WTC11 (cell line): ENCODE results near the gene GNG14. TPM values are rescaled to one million over a fixed set of nuclear protein-coding genes. Genes with fewer than 3 reads are reported as not detected.

ENCODE experiments used
- ATAC-seq: fragments of 200-7000 bp; cut with Tn5 transposase; 2 replicates; pipeline ENCODE4 v1.10.0; 2021; ENCODE audit warnings: mild to moderate bottlenecking, moderate library complexity
- Bru-seq: library from RNA; stranded (reverse); fragments of 400-500 nt; gene quantifications from one replicate; lab custom pipeline; 2021; lab: Mats Ljungman, UMichigan
- CTCF ChIA-PET: fragments of 300-600 bp; sonication (Branson Sonifier 250); formaldehyde crosslinking; loops from one replicate; lab custom pipeline; 2021; ENCODE audit warnings: antibody characterized with exemption; lab: Charles Lee
- POLR2A ChIA-PET: fragments of 350-600 bp; sonication (Branson Sonifier 250); formaldehyde crosslinking; loops from one replicate; lab custom pipeline; 2021; ENCODE audit warnings: antibody characterized with exemption; lab: Charles Lee
- DNase-seq: peaks from one replicate; pipeline ENCODE4 v3.0.0; 2021; ENCODE audit warnings: low spot score
- H3K27ac Mint-ChIP-seq: 2 replicates; pipeline ENCODE4 v1.8.0; 2021; ENCODE audit warnings: mixed read lengths
- H3K27me3 Mint-ChIP-seq: 2 replicates; pipeline ENCODE4 v1.8.0; 2021; ENCODE audit warnings: low read depth, mild to moderate bottlenecking, moderate library complexity, mixed read lengths
- H3K36me3 Mint-ChIP-seq: 2 replicates; pipeline ENCODE4 v1.8.0; 2021; ENCODE audit warnings: mixed read lengths
- H3K4me1 Mint-ChIP-seq: 2 replicates; pipeline ENCODE4 v1.8.0; 2022; ENCODE audit warnings: mixed read lengths
- H3K4me3 Mint-ChIP-seq: 2 replicates; pipeline ENCODE4 v1.8.0; 2021; ENCODE audit warnings: mild to moderate bottlenecking, moderate library complexity, mixed read lengths
- H3K9me3 Mint-ChIP-seq: 2 replicates; pipeline ENCODE4 v1.8.0; 2021; ENCODE audit warnings: mixed read lengths
- ATF1 ChIP-seq: sonication (generic); formaldehyde crosslinking; IDR thresholded peaks from 2 replicates; pipeline ENCODE4 v1.8.1; 2023; ENCODE audit warnings: mild to moderate bottlenecking, moderate library complexity, missing genetic modification reagents
- CBFB ChIP-seq: sonication (generic); formaldehyde crosslinking; IDR thresholded peaks from 2 replicates; pipeline ENCODE4 v1.8.1; 2022; ENCODE audit warnings: mild to moderate bottlenecking, low read depth, missing genetic modification reagents
- CREM ChIP-seq: sonication (generic); formaldehyde crosslinking; IDR thresholded peaks from 2 replicates; pipeline ENCODE4 v1.8.1; 2022; ENCODE audit warnings: mild to moderate bottlenecking, missing genetic modification reagents, moderate library complexity
- FOXP1 ChIP-seq: sonication (generic); formaldehyde crosslinking; IDR thresholded peaks from 2 replicates; pipeline ENCODE4 v1.8.0; 2022; ENCODE audit warnings: missing genetic modification reagents, mild to moderate bottlenecking, moderate library complexity, borderline replicate concordance
- GRHL2 ChIP-seq: fragments of 250-450 bp; sonication (Bioruptor Pico); IDR thresholded peaks from 2 replicates; pipeline ENCODE4 v1.8.0; 2022; ENCODE audit warnings: mild to moderate bottlenecking, moderate library complexity; ENCODE audit not compliant: insufficient replicate concordance, severe bottlenecking
- NFYB ChIP-seq: sonication (generic); formaldehyde crosslinking; conservative IDR thresholded peaks from 2 replicates; pipeline ENCODE4 v1.8.0; 2022; ENCODE audit warnings: low read depth, missing genetic modification reagents
- RELA ChIP-seq: sonication (generic); formaldehyde crosslinking; IDR thresholded peaks from 2 replicates; pipeline ENCODE4 v1.8.1; 2022; ENCODE audit warnings: missing genetic modification reagents, mild to moderate bottlenecking, borderline replicate concordance
- SP1 ChIP-seq: sonication (generic); formaldehyde crosslinking; conservative IDR thresholded peaks from 2 replicates; pipeline ENCODE4 v1.8.1; 2022; ENCODE audit warnings: missing genetic modification reagents
- TP53 ChIP-seq: sonication (generic); formaldehyde crosslinking; IDR thresholded peaks from 2 replicates; pipeline ENCODE4 v1.8.1; 2023; ENCODE audit warnings: mild to moderate bottlenecking, missing genetic modification reagents
- ZBTB21 ChIP-seq: sonication (generic); formaldehyde crosslinking; IDR thresholded peaks from 2 replicates; pipeline ENCODE4 v1.8.1; 2023; ENCODE audit warnings: mild to moderate bottlenecking, missing genetic modification reagents, borderline replicate concordance
- ZNF121 ChIP-seq: sonication (generic); formaldehyde crosslinking; IDR thresholded peaks from 2 replicates; pipeline ENCODE4 v1.8.0; 2023; ENCODE audit warnings: missing genetic modification reagents
- long read RNA-seq, 3 experiments: library from RNA in 1 of 3; library from capped mRNA in 1 of 3; library from polyadenylated mRNA in 1 of 3; unstranded in 2 of 3; stranded (forward) in 1 of 3; transcript quantifications; one replicate each; pipeline ENCODE4 v2.0.0, GENCODE V29; 2021
- total RNA-seq: library from RNA; stranded (reverse); gene quantifications from 3 replicates; pipeline ENCODE4 v1.2.3, GENCODE V29; 2021
- TF ChIP-seq, protein P1 (sequence below): fragments of 250-450 bp; sonication (Bioruptor Pico); conservative IDR thresholded peaks from 2 replicates; pipeline ENCODE4 v1.9.0; 2021; ENCODE audit warnings: mild to moderate bottlenecking
- TF ChIP-seq, protein P2 (sequence below): fragments of 250-450 bp; sonication (Bioruptor Pico); IDR thresholded peaks from 2 replicates; pipeline ENCODE4 v1.8.0; 2021; ENCODE audit warnings: mild to moderate bottlenecking
- TF ChIP-seq, protein P3 (sequence below): sonication (generic); formaldehyde crosslinking; IDR thresholded peaks from 2 replicates; pipeline ENCODE4 v1.8.1; 2023; ENCODE audit warnings: mild to moderate bottlenecking, missing genetic modification reagents
- TF ChIP-seq, protein P4 (sequence below): sonication (generic); formaldehyde crosslinking; IDR thresholded peaks from 2 replicates; pipeline ENCODE4 v1.8.0; 2023; ENCODE audit warnings: mild to moderate bottlenecking, missing genetic modification reagents

The GNG14 gene
- total RNA-seq (not detected in 3 replicates), Bru-seq, nascent RNA (not detected)
- long read RNA-seq, experiment 1 = 0 reads
- long read RNA-seq, experiment 2 = 0 reads
- long read RNA-seq, experiment 3 = 0 reads

DNA sequence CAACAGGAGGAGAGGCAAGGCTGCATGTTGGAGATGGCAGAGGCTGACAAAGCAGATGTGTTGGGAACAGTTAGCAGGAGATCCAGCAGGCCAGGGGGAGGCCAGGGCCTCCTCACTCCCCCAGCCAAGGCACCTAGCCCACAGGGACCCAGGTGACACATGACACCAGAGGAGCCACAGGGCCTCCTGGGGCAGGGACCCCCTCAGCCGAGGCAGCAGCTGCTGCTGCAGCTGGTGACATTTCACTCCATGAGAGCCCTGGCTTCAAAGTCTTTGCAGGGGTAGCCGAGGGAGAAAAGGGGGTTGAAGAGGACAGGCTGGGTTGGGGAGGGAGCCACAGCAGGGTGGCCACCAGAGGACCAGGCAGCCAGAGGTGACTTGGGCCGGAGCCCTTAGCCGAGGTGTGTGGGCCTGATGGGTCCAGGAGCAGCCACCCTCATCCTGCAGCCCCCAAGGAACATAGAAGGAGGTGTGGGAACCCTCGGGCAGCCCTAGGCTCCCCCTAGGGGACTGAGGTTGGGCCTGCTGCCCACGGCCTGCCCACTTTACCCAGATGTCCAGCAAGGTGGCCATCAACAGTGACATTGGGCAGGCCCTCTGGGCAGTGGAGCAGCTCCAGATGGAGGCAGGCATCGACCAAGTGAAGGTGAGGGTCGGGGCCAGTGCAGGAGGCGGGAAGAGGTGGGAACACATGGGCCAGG lies at the start of gene GNG14:
Gene GNG14 (plus strand): TSS at position 503 of the 701 bp plus-strand sequence. CDS start 51 bp downstream, at position 554.
- H3K4me1 Mint-ChIP-seq = no peaks in the 10 kb centered on the region
- CTCF ChIA-PET = no interaction called here
- DNase-seq (no peak), ATAC-seq (no peak)
- H3K36me3 Mint-ChIP-seq = no peaks in the 10 kb centered on the region
- H3K27ac Mint-ChIP-seq = no peak within 1 kb of the TSS
- no peaks in the 10 kb centered on the region for H3K27me3 Mint-ChIP-seq
- POLR2A ChIA-PET = interaction anchor here (1.1 kb wide), 1 partner anchor 16 kb away, joined by 3 read pairs; no protein-coding TSS in a partner anchor
- TF ChIP-seq, protein P1, sequence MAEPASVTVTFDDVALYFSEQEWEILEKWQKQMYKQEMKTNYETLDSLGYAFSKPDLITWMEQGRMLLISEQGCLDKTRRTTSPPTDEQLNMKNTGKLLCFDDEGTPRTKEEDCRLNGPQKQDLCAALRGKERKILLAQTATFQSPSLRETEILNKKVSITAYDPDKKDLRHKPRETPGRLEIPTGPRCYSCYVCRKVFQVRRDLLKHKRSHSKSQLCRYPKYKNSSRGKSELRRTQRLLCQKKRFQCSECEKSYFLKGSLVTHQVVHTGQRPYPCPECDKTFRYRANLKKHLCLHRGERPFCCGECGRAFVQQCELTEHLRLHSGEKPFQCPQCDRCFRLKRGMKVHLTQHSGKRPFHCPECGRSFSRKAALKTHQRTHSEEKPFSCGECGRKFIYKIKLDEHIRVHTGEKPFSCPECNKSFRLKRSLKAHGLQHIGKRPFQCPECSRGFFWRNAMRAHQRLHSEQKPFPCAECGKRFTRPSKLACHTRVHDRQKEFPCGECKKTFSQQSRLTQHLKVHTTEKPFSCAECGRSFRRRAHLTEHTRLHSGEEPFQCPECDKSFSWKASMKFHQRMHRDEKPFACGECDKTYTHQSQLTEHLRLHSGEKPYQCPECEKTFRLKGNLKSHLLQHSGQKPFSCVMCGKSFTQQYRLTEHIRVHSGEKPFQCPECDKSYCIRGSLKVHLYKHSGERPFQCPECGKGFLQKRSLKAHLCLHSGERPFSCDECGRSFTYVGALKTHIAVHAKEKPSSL (CRISPR knock-in tag) = no peak
- no peak within 1 kb of the TSS for H3K4me3 Mint-ChIP-seq
- H3K9me3 Mint-ChIP-seq = no peaks in the 10 kb centered on the region

DNA sequence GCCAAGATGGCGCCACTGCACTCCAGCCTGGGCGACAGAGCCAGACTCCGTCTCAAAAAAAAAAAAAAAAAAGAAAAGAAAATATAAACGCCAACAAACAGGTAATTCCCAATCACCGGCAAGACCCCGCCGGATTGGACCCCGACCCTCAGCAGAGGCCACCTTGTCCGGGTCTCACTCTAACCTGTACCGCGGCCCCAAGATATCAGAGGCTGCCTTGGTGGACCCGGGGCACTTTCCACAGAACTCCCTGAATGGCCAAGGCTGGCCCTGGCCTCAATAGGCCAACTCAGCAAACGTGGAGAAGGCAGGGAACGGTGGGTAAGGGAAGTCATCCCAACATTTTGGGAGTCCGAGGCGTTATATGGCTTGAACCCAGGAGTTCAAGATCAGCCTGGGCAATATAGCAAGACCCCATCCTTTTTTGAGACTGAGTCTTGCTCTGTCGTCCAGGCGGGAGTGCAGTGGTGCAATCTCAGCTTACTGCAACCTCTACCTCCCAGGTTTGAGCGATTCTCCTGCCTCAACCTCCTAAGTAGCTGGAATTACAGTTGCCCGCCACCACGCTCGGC lies 49.1 kb upstream of the GNG14 start:
- ChIA-PET POLR2A (no interaction called here), CTCF (interaction anchor here (0.7 to 2.2 kb wide), 3 partner anchors 10 to 98 kb away, joined by 3 to 17 read pairs (median 6); partner anchors contain the start of gene GET3)
- Mint-ChIP-seq H3K27me3 (peaks cover 16% of the 10 kb centered on the region; the same call in 1 of the 2 replicates), H3K36me3 (no peaks in the 10 kb centered on the region), H3K4me1 (0 out of 2 replicates have a peak, but pooled peaks cover 7% of the 10 kb centered on the region), H3K4me3 (no peak overlapping the region), H3K9me3 (no peaks in the 10 kb centered on the region), H3K27ac (no peak overlapping the region)
- TF ChIP-seq, protein P2, sequence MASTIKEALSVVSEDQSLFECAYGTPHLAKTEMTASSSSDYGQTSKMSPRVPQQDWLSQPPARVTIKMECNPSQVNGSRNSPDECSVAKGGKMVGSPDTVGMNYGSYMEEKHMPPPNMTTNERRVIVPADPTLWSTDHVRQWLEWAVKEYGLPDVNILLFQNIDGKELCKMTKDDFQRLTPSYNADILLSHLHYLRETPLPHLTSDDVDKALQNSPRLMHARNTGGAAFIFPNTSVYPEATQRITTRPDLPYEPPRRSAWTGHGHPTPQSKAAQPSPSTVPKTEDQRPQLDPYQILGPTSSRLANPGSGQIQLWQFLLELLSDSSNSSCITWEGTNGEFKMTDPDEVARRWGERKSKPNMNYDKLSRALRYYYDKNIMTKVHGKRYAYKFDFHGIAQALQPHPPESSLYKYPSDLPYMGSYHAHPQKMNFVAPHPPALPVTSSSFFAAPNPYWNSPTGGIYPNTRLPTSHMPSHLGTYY (CRISPR knock-in tag) = no peak
- TF ChIP-seq ZNF121 (CRISPR knock-in tag) = 0 out of 2 replicates have a peak, but pooled peaks have one; percentile 33
- ATAC-seq (no peak), DNase-seq (no peak)

DNA sequence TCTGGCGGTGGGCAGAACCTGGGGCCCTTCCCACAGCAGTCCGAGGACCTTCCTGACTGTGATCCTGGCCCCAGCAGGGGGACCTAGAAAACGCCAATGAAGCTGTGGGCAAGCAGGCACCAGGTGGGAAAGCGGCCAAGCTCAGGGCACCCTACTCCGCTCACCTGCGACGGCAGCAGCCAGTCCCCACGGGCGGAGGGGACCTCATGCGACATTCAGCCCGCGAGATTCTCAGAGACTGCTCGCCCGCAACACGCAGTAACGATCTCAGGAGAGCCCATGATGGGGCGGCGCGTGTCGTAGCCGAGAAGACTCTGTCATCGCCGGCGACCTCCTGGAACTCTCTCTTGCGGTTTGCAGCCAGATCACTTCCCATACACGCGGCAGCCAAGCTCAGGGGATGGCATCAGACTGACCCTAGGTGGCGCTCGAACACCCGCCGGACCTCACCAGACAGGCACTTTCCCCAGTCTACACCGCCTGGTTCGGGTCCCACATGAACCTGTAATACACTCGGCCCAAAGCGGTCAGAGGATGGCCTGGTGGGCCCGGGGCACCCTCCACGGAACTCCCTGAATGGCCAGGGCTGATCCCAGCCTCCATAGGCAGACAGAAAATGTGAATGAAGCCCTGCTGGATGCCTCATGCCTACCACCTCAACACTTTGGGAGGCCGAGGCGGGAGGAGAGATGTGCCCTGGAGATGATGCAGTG lies 47.7 kb upstream of the GNG14 start:
- peak; percentile 94 for ATAC-seq
- ChIA-PET POLR2A (interaction anchor here (0.8 to 1.0 kb wide), 2 partner anchors 24 to 30 kb away, joined by 4 to 5 read pairs; a partner anchor contains a TSS), CTCF (interaction anchor here (0.5 to 2.2 kb wide), 38 partner anchors 9 to 1000 kb away, joined by 3 to 27 read pairs (median 4); partner anchors contain the start of genes MAN2B1, WDR83, ZNF442 and ZNF443)
- Mint-ChIP-seq H3K27me3 (peaks cover 16% of the 10 kb centered on the region; the same call in 1 of the 2 replicates), H3K4me1 (0 out of 2 replicates have a peak, but pooled peaks cover 4% of the 10 kb centered on the region), H3K27ac (no peak overlapping the region; the same call in 1 of the 2 replicates), H3K36me3 (no peaks in the 10 kb centered on the region), H3K9me3 (no peaks in the 10 kb centered on the region), H3K4me3 (peak overlapping the region; percentile 71)
- DNase-seq = peak; percentile 92
- TF ChIP-seq CBFB (CRISPR knock-in tag) (peak; percentile 89; the same call in 1 of the 2 replicates), GRHL2 (no peak), RELA (CRISPR knock-in tag) (0 out of 2 replicates have a peak, but pooled peaks have one; percentile 29), ATF1 (CRISPR knock-in tag) (no peak), FOXP1 (CRISPR knock-in tag) (peak; percentile 92; the same call in 1 of the 2 replicates), CREM (CRISPR knock-in tag) (0 out of 2 replicates have a peak, but pooled peaks have one; percentile 24), ZBTB21 (CRISPR knock-in tag) (peak; percentile 84), ZNF121 (CRISPR knock-in tag) (peak; percentile 93), TP53 (0 out of 2 replicates have a peak, but pooled peaks have one; percentile 68), SP1 (no peak; the same call in 1 of the 2 replicates), NFYB (no peak)
- TF ChIP-seq, protein P3, sequence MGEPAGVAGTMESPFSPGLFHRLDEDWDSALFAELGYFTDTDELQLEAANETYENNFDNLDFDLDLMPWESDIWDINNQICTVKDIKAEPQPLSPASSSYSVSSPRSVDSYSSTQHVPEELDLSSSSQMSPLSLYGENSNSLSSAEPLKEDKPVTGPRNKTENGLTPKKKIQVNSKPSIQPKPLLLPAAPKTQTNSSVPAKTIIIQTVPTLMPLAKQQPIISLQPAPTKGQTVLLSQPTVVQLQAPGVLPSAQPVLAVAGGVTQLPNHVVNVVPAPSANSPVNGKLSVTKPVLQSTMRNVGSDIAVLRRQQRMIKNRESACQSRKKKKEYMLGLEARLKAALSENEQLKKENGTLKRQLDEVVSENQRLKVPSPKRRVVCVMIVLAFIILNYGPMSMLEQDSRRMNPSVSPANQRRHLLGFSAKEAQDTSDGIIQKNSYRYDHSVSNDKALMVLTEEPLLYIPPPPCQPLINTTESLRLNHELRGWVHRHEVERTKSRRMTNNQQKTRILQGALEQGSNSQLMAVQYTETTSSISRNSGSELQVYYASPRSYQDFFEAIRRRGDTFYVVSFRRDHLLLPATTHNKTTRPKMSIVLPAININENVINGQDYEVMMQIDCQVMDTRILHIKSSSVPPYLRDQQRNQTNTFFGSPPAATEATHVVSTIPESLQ (CRISPR knock-in tag) = no peak
- TF ChIP-seq, protein P4, sequence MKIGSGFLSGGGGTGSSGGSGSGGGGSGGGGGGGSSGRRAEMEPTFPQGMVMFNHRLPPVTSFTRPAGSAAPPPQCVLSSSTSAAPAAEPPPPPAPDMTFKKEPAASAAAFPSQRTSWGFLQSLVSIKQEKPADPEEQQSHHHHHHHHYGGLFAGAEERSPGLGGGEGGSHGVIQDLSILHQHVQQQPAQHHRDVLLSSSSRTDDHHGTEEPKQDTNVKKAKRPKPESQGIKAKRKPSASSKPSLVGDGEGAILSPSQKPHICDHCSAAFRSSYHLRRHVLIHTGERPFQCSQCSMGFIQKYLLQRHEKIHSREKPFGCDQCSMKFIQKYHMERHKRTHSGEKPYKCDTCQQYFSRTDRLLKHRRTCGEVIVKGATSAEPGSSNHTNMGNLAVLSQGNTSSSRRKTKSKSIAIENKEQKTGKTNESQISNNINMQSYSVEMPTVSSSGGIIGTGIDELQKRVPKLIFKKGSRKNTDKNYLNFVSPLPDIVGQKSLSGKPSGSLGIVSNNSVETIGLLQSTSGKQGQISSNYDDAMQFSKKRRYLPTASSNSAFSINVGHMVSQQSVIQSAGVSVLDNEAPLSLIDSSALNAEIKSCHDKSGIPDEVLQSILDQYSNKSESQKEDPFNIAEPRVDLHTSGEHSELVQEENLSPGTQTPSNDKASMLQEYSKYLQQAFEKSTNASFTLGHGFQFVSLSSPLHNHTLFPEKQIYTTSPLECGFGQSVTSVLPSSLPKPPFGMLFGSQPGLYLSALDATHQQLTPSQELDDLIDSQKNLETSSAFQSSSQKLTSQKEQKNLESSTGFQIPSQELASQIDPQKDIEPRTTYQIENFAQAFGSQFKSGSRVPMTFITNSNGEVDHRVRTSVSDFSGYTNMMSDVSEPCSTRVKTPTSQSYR (CRISPR knock-in tag) = 0 out of 2 replicates have a peak, but pooled peaks have one; percentile 27
